ENCODE data around the gene ST7. TPM values are rescaled to one million over a fixed set of nuclear protein-coding genes. Genes with fewer than 3 reads are reported as not detected.

Gene ST7
- total RNA-seq, 1 experiment from 2014 or later = 38.2 TPM

DNA sequence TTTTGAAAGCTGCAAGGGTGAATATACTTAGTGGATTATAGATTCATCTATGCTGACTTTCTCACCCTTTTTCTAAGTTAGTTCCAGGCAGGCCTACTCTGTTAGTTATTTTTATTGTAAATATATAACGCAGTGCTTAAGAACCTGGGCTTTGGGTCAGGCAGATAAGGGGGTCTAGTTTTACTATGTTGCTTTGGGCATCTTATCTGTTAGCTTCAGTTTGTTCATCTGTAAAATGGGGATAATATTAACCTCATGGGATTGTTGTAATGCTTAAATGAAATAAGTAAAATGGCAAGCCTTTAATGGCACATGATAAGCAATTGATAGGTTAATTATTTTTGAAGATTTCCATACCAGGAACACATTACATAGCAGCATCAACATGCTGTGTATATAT is 79.5 kb downstream of the ST7 start:
- Histone ChIP-seq H3K4me3 (ENCODE audit: low read depth, low read length) (no peak overlapping the region), H3K9me3 (no peaks in the 10 kb centered on the region), H3K27me3 (replicated peaks; ENCODE audit: control insufficient read depth, insufficient read depth, low read length) (no peaks in the 10 kb centered on the region), H3K36me3 (ENCODE audit: control insufficient read depth, insufficient read depth, low read length) (no peaks in the 10 kb centered on the region), H3K4me1 (no peaks in the 10 kb centered on the region)
- TF ChIP-seq, protein P1, sequence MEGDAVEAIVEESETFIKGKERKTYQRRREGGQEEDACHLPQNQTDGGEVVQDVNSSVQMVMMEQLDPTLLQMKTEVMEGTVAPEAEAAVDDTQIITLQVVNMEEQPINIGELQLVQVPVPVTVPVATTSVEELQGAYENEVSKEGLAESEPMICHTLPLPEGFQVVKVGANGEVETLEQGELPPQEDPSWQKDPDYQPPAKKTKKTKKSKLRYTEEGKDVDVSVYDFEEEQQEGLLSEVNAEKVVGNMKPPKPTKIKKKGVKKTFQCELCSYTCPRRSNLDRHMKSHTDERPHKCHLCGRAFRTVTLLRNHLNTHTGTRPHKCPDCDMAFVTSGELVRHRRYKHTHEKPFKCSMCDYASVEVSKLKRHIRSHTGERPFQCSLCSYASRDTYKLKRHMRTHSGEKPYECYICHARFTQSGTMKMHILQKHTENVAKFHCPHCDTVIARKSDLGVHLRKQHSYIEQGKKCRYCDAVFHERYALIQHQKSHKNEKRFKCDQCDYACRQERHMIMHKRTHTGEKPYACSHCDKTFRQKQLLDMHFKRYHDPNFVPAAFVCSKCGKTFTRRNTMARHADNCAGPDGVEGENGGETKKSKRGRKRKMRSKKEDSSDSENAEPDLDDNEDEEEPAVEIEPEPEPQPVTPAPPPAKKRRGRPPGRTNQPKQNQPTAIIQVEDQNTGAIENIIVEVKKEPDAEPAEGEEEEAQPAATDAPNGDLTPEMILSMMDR (IDR thresholded peaks at IDR 0.05; ENCODE audit: insufficient read depth in 1 of 2, low read depth in 1 of 2, low read length in 1 of 2, severe bottlenecking in 1 of 2, unreplicated experiment in 1 of 2) = no peak
- H3K36me3 Mint-ChIP-seq (ENCODE audit: insufficient read depth, unreplicated experiment) = no peaks in the 10 kb centered on the region
- H3K9me3 Mint-ChIP-seq (ENCODE audit: unreplicated experiment) = peaks cover 8% of the 10 kb centered on the region
- no peaks in the 10 kb centered on the region for H3K27me3 Mint-ChIP-seq (ENCODE audit: insufficient read depth, unreplicated experiment)
- intact Hi-C loops (cut with micrococcal nuclease; ENCODE audit: unreplicated experiment) = no loop called here
- H3K27ac Mint-ChIP-seq (ENCODE audit: unreplicated experiment) = no peak overlapping the region
- BruUV-seq (replicated peaks) = no TSS peak
- DNase-seq = no peak
- H3K4me3 Mint-ChIP-seq (ENCODE audit: unreplicated experiment) = no peak overlapping the region
- POLR2A ChIA-PET = no interaction called here
- CTCF ChIA-PET = no interaction called here
- H3K4me1 Mint-ChIP-seq (ENCODE audit: low read depth, unreplicated experiment) = no peaks in the 10 kb centered on the region

DNA sequence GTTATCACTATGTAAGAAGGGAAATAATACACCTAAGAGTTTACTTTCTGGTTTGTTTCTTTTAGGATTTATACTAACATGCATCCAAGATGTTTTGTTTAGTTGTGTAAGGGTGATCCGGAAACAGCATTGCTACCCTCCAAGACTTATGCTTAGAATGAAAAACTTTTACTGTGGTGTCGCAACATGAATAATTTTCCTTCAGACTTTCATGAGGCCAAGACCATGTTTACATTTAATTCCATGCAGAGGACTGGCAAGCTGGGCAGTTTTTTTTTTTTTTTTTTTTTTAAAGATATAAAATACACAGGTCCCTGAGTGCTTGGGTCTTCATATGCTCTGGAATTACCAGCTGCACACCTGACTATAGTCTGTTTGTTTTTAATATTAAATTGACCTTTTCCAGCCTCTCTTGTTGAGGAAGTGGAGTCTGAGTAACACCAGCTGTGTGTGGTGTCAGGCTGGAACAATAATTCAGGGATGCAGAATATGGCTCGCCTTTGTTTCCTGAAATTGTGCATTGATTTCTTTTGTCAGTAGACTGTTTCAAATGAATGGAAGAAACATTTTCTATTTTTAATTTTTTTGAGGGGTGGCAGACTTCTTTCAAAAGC is 81.7 kb downstream of the ST7 start:
- ChIA-PET POLR2A (no interaction called here), CTCF (no interaction called here)
- H3K4me1 ChIP-seq = no peaks in the 10 kb centered on the region
- H3K27me3 ChIP-seq (replicated peaks; ENCODE audit: control insufficient read depth, insufficient read depth, low read length) = no peaks in the 10 kb centered on the region
- BruUV-seq (replicated peaks) = no TSS peak
- Mint-ChIP-seq H3K36me3 (ENCODE audit: insufficient read depth, unreplicated experiment) (no peaks in the 10 kb centered on the region), H3K27me3 (ENCODE audit: insufficient read depth, unreplicated experiment) (no peaks in the 10 kb centered on the region), H3K9me3 (ENCODE audit: unreplicated experiment) (no peaks in the 10 kb centered on the region), H3K27ac (ENCODE audit: unreplicated experiment) (no peak overlapping the region), H3K4me1 (ENCODE audit: low read depth, unreplicated experiment) (no peaks in the 10 kb centered on the region), H3K4me3 (ENCODE audit: unreplicated experiment) (no peak overlapping the region)
- DNase-seq = no peak
- intact Hi-C loops (cut with micrococcal nuclease; ENCODE audit: unreplicated experiment) = no loop called here
- no peaks in the 10 kb centered on the region for H3K9me3 ChIP-seq
- TF ChIP-seq, protein P1 (IDR thresholded peaks at IDR 0.05; ENCODE audit: insufficient read depth in 1 of 2, low read depth in 1 of 2, low read length in 1 of 2, severe bottlenecking in 1 of 2, unreplicated experiment in 1 of 2) = no peak
- H3K36me3 ChIP-seq (ENCODE audit: control insufficient read depth, insufficient read depth, low read length) = no peaks in the 10 kb centered on the region
- H3K4me3 ChIP-seq (ENCODE audit: low read depth, low read length) = no peak overlapping the region

DNA sequence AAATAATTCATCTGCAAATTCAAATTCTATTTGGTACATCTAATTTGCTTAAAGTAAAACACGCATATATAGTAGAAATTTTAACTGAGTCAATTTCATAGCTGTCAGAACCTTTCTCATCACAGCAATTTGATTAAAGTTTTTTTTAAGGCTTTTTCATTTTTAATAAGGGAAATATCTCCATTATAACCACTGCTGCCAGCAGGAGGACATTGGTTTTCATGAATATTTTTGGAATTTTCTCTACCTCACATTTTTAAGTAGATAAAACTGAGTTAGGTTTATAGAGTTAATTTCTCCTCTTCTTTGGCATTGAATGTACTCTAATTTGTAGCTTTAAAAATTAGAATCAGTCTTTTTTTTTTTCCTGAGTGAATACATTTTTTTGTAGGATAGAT is 82.2 kb downstream of the ST7 start:
- no peaks in the 10 kb centered on the region for H3K27me3 Mint-ChIP-seq (ENCODE audit: insufficient read depth, unreplicated experiment)
- BruUV-seq (replicated peaks) = no TSS peak
- no peaks in the 10 kb centered on the region for H3K4me1 ChIP-seq
- no peak for DNase-seq
- H3K27ac Mint-ChIP-seq (ENCODE audit: unreplicated experiment) = no peak overlapping the region
- H3K4me3 ChIP-seq (ENCODE audit: low read depth, low read length) = no peak overlapping the region
- H3K9me3 ChIP-seq = no peaks in the 10 kb centered on the region
- ChIA-PET POLR2A (no interaction called here), CTCF (no interaction called here)
- no peaks in the 10 kb centered on the region for H3K36me3 ChIP-seq (ENCODE audit: control insufficient read depth, insufficient read depth, low read length)
- TF ChIP-seq, protein P1 (IDR thresholded peaks at IDR 0.05; ENCODE audit: insufficient read depth in 1 of 2, low read depth in 1 of 2, low read length in 1 of 2, severe bottlenecking in 1 of 2, unreplicated experiment in 1 of 2) = no peak
- no peaks in the 10 kb centered on the region for H3K4me1 Mint-ChIP-seq (ENCODE audit: low read depth, unreplicated experiment)
- intact Hi-C loops (cut with micrococcal nuclease; ENCODE audit: unreplicated experiment) = no loop called here
- H3K9me3 Mint-ChIP-seq (ENCODE audit: unreplicated experiment) = no peaks in the 10 kb centered on the region
- H3K4me3 Mint-ChIP-seq (ENCODE audit: unreplicated experiment) = no peak overlapping the region
- H3K36me3 Mint-ChIP-seq (ENCODE audit: insufficient read depth, unreplicated experiment) = no peaks in the 10 kb centered on the region
- H3K27me3 ChIP-seq (replicated peaks; ENCODE audit: control insufficient read depth, insufficient read depth, low read length) = no peaks in the 10 kb centered on the region
